HEK293 (cell line): ENCODE measurements around the gene TLCD2.
"Not testable (repeated sequence)": the region's sequence is repeated elsewhere in the genome, so short reads cannot be mapped to it uniquely, and the experiment has no call there.

Experiments used
- KLF10 ChIP-seq: fragments of 450-650 bp; IDR thresholded peaks from 2 replicates; pipeline ENCODE4 v1.5.1; 2018; ENCODE audit warnings: missing biosample characterization, mild to moderate bottlenecking, missing genetic modification characterization
- KLF9 ChIP-seq: fragments of 450-650 bp; formaldehyde crosslinking; IDR thresholded peaks from 2 replicates; pipeline ENCODE4 v1.5.1; 2016; ENCODE audit warnings: missing biosample characterization, missing genetic modification characterization, low read depth
- PRDM1 ChIP-seq: fragments of 450-650 bp; formaldehyde crosslinking; IDR thresholded peaks from 2 replicates; pipeline ENCODE4; 2016; ENCODE audit warnings: missing biosample characterization, missing genetic modification characterization
- YY1 ChIP-seq: fragments of 450-650 bp; formaldehyde crosslinking; IDR thresholded peaks from 2 replicates; pipeline ENCODE4 v1.5.1; 2018; ENCODE audit warnings: missing biosample characterization, missing genetic modification characterization
- ZBTB49 ChIP-seq: fragments of 450-650 bp; formaldehyde crosslinking; IDR thresholded peaks from 2 replicates; pipeline ENCODE4 v1.5.1; 2016; ENCODE audit warnings: missing biosample characterization, missing genetic modification characterization, low read depth
- ZBTB7A ChIP-seq: fragments of 450-650 bp; formaldehyde crosslinking; IDR thresholded peaks from 2 replicates; pipeline ENCODE4 v1.5.1; 2016; ENCODE audit warnings: low read depth, missing biosample characterization, missing genetic modification characterization
- ZNF580 ChIP-seq: fragments of 450-650 bp; formaldehyde crosslinking; IDR thresholded peaks from 2 replicates; pipeline ENCODE4 v1.5.1; 2016; ENCODE audit warnings: missing biosample characterization, missing genetic modification characterization
- ZNF623 ChIP-seq: fragments of 450-650 bp; formaldehyde crosslinking; IDR thresholded peaks from 2 replicates; pipeline ENCODE4 v1.5.1; 2016; ENCODE audit warnings: missing biosample characterization, missing genetic modification characterization
- TF ChIP-seq, protein P1 (sequence below): fragments of 450-650 bp; formaldehyde crosslinking; IDR thresholded peaks from 2 replicates; pipeline ENCODE4 v1.5.1; 2016; ENCODE audit warnings: missing biosample characterization, missing genetic modification characterization

GRCh38 chr17:1708791-1709346, 1.3 kb downstream of the TLCD2 start:
- TF ChIP-seq ZBTB7A (tag by site-specific recombination); YY1; KLF10 (tag by site-specific recombination); KLF9; ZNF580 (tag by site-specific recombination); ZBTB49 (tag by site-specific recombination); PRDM1 (tag by site-specific recombination); ZNF623: not testable (repeated sequence)
- TF ChIP-seq, protein P1, sequence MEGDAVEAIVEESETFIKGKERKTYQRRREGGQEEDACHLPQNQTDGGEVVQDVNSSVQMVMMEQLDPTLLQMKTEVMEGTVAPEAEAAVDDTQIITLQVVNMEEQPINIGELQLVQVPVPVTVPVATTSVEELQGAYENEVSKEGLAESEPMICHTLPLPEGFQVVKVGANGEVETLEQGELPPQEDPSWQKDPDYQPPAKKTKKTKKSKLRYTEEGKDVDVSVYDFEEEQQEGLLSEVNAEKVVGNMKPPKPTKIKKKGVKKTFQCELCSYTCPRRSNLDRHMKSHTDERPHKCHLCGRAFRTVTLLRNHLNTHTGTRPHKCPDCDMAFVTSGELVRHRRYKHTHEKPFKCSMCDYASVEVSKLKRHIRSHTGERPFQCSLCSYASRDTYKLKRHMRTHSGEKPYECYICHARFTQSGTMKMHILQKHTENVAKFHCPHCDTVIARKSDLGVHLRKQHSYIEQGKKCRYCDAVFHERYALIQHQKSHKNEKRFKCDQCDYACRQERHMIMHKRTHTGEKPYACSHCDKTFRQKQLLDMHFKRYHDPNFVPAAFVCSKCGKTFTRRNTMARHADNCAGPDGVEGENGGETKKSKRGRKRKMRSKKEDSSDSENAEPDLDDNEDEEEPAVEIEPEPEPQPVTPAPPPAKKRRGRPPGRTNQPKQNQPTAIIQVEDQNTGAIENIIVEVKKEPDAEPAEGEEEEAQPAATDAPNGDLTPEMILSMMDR = not testable (repeated sequence)
